HPDE6-E6E7 (cell line): ENCODE data around the gene UQCC3.
A peak's percentile ranks its signal among the peaks of the same experiment; 100 is the strongest.
"Not testable (repeated sequence)": the region's sequence is repeated elsewhere in the genome, so short reads cannot be mapped to it uniquely, and the experiment has no call there.

Experiments
- DNase-seq: peaks from one replicate; pipeline ENCODE4 v3.0.0; 2011; ENCODE audit warnings: missing footprints; ENCODE audit errors: extremely low spot score

Gene UQCC3, protein sequence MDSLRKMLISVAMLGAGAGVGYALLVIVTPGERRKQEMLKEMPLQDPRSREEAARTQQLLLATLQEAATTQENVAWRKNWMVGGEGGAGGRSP

DNA sequence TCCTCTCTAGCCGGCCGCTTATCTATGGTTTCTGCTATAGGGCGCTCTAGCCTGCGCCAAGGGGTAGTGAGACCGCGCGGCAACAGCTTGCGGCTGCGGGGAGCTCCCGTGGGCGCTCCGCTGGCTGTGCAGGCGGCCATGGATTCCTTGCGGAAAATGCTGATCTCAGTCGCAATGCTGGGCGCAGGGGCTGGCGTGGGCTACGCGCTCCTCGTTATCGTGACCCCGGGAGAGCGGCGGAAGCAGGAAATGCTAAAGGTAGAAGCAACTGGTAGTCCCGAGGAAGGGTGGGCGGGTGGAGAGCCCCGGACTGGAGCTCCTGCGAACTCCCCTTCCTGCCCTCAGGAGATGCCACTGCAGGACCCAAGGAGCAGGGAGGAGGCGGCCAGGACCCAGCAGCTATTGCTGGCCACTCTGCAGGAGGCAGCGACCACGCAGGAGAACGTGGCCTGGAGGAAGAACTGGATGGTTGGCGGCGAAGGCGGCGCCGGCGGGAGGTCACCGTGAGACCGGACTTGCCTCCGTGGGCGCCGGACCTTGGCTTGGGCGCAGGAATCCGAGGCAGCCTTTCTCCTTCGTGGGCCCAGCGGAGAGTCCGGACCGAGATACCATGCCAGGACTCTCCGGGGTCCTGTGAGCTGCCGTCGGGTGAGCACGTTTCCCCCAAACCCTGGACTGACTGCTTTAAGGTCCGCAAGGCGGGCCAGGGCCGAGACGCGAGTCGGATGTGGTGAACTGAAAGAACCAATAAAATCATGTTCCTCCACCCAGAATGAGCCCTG lies at the start of gene UQCC3, which contains the start of gene LBHD1:
Gene UQCC3, plus strand, starts transcription at position 66 of the 782 bp plus-strand sequence. Its CDS starts 73 bp downstream, at position 139.
Gene LBHD1, minus strand, starts transcription at position 660 of the 782 bp plus-strand sequence. CDS start 2,236 bp downstream, outside the sequence.
- peak; percentile 71 for DNase-seq

DNA sequence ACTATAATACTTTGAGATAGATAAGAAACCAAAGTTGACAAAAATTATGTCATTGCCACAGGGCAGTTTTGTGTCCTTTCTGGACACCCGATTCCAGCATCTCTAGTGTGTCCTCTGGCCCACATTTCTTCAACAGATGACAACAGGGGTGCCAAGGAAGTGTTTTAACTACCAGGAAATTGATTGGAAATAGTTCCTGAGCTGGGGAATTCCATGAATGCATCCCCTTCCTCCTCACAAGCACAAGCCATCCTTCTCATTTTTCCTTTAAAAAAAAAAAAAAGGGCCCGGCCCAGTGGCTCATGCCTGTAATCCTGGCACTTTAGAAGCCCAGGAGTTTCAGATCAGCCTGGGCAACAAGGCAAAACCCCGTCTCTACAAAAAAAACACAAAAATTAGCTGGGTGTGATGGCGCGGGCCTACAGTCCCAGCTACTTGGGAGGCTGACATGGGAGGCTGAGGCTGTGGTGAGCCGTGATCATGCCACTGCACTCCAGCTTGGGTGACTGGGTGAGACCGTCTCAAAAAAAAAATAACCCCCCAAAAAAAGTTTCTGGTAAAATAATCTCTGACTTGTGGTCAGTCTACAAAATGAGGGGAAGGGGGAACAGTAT lies 48.9 kb upstream of the UQCC3 start:
- no peak for DNase-seq

DNA sequence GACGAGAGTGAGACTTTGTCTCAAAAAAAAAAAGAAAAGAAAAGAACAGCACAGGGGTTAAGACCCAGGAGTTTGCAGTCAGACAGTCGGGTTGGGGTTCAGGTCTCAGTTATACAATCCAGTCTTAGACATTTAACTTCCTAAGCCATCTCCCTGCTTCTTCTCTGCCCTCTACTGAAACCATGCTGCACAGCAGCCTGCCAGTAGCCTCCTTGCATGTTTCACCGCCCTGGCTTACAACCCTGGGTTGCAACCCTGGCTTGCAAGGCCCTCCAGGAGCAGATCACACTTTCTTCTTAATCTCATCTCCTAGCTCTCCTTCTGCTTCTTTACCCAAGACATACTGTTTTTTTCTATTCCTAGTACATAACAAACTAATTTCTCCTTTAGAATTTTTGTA lies 43.8 kb upstream of the UQCC3 start:
- DNase-seq = no peak

DNA sequence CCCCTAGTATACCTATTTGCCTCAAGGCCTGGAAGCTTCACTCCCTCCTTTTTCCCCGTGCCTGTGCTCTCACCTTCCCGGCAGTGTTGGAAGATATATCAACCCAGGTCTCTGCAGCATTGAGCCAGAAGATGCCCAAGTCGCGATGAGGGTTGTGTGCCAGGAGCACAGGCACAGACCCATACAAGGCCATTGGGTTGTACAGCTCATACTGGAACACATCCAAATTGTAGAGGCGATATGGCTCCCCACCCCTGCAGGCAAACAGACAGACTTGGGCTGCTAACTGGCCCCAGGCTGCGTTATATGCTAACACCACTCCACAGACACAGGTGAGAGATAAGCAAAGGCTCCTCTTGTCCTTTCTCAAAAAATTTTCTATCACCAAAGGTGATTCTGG lies 39.0 kb upstream of the UQCC3 start:
- no peak for DNase-seq

DNA sequence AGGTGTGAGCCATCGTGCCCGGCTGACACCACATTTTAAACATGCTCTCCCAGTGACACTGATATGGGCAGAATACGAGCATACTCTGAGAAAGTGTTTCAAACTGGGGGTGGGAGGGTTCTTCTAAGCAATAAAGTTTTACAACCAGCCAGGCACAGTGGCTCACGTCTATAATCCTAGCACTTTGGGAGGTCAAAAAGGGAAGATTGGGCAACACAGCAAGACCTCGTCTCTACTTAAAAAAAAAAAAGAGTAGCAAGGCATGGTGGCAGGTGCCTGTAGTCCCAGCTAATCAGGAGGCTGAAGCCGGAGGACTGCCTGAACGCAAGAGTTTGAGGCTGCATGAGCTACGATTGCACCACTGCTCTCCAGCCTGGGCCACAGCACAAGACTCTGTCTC lies 27.3 kb upstream of the UQCC3 start:
- no peak for DNase-seq

DNA sequence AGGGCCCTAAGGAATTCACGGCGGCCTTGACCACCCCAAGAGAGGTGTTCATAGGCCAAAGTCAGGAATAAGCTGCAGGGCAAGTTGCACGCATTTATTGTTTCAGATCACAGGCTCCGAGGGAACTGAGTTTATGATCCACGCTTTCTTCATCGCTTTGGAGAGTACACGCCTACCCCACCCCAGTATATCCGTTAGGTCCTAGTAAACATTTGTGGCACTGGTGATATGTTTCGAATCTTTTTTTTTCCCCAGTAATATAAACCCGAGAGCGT lies 25.9 kb upstream of the UQCC3 start:
- DNase-seq = no peak

DNA sequence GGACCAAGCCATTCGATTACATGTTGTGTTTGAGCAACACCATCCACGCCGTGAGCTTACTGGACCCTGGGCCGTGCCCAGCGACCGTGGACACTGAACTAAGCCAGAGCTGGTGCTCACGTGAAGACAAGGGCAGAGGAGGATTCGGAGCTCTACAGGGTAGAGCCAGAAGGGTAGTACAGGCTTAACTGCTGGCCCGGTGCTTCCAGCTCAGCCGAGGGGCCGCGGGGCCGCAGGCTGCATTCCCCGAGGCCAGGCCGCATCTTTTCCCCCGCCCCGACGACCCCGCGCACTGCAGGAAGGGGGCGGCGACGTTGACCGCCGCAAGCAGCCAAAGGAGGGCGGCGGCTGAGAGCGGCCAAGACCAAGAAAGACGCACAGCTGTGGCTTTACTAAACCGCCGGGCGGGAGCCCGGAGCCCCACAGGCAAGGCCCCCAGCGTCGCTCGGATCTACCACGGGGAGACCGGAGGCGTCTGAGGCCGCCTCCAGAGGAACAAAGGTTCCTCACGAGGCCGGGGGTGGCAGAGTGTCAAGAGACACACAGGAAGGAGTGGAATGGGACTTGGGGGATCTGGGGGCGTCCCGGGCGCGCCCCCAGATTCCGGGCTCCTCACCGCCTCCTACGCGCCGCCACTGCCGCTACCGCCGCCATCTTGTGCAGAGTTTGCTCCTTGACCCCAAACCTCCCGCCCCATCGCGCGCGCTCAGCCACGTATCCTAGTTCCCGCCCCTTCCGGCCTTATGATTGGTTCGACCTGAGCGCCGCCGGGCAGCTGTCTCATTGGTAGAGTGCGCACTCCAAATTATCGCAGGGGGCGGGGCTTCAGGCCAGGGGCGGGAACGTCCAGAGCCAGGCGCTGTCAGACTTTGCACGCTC lies 25.3 kb upstream of the UQCC3 start, which contains the start of gene GANAB:
Gene GANAB, minus strand, starts transcription at position 668 of the 879 bp plus-strand sequence. Its CDS starts 14 bp downstream, at position 654.
- DNase-seq = peak; percentile 100

DNA sequence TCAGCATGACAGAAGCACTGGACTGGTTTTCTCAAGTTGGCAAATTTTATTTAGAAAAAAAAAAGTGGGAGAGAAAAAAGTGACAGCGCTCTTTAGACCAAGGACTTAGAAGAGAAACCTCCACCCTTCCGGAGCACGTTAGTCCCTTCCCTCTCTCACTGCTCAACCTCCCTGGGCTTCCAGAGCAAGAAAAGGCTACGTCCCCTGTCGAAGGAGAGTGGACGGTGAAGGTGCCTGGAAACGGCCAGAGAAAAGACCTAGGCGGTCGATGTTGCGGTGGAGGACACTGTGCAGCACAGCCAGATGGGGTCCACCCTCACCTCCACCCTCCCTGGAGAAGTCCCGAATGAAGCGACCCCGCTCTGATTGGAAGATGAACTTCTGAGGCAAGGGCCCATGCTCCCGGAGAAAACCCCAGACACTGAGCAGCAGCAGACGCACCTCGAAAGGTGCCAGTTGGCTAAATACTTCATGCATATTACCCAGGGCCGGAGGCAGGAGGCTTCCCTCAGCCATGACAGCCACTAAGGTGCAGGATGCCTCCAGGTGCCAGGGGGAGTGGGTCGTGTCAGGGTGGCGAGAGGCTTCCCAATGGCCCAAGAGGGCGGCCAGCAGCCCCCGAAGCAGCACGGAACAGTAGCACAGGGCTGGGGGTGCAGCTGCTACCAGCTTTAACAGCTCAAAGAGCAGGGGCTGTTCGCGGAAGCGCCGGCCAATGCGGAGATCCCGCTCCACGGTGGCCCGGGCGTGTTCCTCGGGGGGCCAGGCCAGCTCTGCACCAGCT lies 24.5 kb upstream of the UQCC3 start:
- no peak for DNase-seq

DNA sequence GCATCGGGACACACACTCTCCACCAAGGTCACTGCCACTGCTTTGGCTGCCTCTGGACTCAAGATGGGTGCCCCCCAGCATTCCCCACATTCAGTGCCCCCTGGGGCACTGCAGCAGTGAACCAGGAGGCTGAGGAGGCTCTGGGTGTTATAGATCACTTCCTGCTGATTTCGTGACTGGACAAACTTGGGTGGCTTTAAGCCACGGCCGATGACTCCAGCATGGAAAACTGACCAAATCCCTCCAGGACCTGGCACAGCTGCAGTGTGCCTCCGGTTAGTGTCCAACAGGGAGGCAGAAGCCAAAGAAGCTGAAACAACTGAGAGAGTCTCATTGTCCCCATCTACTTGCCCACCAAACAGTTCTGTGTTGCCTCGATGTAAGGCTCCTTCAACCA lies 23.9 kb upstream of the UQCC3 start:
- DNase-seq = no peak

DNA sequence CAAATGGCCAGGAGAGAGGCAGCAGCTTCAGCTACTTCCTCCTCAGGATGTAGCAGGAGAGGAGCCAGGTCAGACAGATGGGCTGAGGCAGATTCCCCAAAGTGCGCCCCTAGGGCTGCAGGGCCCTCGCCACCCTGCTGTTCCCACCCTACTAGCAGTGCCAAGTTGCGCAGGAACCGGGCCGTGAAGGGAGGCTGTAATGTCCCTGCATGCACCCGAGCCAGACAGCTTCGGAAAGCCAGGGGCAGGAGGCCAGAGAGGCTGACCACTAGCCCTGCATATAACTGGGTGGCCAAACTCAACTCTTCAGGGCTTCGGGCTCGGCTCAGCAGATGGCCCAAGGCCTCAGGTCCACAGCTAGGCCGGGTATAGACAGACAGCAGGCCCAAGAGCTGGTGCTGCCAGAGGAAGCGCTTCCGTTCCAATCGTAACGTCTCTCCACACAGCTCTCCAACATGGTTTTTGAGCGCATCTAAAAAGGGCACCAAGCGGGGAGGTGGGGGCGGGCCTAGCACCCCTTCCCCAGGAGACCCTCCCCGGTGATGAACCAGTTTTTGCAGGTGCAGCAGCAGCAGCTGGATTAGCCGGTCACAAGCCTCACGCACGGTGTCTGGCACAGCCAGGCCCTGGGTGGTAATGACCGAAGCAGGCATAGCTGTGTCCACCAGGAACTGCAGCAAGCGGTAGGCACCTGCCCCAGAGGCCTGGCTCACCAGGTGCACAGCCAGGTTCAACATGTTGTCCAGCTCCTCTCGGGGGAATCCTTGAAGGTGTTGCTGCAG lies 23.1 kb upstream of the UQCC3 start:
- no peak for DNase-seq

DNA sequence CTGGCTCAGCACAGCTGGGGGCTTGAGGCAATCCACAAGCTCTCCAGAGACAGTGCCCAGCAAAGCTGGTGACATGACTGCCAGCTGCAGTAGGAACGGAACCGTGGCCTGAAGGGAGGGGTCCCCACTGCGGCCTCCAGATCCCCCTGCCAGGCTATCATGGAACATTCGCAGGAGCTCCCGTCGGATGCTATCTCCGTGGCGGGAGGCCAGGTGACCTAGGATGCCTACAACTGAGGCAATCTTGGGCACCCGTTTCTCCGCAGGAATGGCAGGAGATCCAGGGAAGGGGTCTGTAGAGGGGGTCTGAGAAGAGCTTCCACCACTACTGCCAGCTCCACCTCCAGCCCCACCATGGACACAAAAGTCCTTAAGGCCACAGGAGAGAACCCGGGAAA lies 22.5 kb upstream of the UQCC3 start:
- DNase-seq = no peak

DNA sequence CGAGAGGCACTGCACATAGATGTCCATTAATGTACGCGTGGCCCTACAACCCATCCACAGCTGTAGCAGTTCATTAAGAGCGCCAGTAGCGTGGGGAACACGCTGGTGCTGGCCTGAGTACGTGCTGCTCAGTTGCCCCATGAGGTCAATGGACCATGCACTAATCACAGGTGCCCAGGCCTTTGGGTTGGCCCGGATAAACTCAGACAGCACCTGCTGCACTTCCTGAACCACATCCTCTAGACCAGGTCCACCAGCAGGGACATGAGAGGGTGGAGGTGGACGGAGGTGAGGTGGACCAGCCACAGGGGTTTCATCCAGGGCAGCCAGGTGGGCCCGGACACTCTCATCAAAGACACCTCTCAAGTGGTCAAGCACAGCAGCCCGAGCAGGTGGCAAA lies 22.0 kb upstream of the UQCC3 start:
- DNase-seq = no peak

DNA sequence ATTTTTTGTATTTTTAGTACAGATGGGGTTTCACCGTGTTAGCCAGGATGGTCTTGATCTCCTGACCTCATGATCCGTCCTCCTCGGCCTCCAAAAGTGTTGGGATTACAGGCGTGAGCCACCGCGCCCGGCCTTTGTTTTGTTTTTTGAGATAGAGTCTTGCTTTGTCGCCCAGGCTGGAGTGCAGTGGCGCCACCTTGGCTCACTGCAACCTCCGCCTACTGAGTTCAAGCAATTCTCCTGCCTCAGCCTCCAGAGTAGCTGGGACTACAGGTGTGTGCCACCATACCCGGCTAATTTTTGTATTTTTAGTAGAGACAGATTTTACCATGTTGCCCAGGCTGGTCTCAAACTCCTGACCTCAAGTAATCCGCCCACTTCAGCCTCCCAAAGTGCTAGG lies 21.2 kb upstream of the UQCC3 start:
- DNase-seq = not testable (repeated sequence)

DNA sequence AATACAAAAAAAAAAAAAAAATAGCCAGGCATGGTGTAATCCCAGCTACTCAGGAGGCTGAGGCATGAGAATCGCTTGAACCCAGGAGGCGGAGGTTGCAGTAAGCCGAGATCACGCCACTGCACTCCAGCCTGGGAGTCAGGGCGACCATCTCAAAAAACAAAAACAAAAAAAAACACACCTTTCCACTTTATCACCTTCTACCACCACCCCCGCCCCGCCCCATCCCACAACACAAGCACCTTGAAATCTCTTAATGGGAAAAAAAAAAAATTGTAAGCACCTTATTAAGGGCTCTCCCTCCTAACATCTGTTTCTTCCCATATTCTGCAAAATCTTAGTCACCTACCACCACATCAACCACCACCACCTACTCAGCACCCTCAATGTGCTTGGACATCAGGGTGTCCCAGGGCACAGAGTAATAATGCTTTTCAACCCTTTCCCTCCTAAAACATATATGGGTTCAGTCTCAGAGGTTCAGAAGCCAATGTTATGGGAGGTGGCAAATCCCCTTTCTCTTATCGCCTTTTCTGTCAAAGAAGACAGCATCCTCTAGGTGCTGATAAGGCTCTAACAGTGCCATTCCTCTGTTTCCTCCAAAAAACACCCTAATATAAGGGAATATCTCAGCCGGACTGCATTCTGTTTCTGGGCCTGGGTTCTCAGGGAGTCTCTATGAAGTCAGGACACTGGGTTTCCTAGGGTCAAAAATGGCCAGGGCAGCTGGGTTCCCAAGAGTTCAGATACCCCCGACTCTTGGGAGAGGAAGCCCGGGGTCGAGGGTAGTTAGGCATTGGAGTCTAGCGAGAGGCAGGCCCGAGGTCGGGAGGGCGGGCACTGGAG lies 19.1 kb upstream of the UQCC3 start:
- DNase-seq = no peak

DNA sequence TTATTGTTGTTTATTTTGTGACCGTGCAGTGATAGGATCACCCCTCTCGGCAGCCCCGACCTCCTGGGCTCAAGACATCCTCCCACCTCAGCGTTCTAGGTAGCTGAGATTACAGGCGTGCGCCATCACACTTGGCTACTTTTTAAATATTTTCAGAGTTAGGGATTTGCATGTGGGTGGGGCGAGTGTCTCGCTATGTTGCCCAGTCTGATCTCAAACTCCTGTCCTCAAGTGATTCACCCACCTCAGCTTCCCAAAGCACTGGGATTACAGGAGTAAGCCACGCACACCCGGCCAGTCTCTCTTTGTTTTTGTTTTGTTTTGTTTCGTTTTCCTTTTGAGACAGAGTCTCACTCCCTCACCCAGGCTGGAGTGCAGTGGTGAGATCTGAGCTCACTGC lies 17.2 kb upstream of the UQCC3 start:
- no peak for DNase-seq

DNA sequence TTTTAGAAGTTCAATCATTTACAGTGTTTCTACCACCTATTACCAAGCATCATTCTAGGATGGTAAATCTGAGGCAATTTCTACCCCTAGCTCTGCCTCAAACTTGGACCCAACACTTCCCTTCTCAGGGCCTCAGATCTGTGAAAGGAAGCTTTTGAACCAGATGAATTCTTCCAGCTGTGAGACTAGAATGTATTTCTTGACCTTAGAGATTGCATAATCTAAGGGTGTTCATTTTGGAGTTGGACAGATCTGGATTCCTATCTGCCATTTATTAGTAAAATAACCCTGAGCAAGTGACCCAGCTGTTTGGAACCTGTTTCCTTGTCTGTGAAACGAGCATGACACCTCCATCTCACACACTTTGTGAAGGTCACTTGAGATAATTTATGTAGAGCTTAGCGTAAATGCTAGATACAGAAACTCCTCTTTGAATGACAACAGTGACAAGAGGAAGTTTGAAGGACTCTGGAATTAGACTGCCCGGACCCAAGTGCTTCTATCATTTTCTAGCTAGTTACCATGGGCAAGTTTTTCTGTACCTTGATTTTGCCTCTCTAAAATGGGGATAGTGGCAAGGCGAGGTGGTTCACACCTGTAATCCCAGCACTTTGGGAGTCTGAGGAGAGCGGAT lies 14.6 kb upstream of the UQCC3 start:
- DNase-seq = no peak

DNA sequence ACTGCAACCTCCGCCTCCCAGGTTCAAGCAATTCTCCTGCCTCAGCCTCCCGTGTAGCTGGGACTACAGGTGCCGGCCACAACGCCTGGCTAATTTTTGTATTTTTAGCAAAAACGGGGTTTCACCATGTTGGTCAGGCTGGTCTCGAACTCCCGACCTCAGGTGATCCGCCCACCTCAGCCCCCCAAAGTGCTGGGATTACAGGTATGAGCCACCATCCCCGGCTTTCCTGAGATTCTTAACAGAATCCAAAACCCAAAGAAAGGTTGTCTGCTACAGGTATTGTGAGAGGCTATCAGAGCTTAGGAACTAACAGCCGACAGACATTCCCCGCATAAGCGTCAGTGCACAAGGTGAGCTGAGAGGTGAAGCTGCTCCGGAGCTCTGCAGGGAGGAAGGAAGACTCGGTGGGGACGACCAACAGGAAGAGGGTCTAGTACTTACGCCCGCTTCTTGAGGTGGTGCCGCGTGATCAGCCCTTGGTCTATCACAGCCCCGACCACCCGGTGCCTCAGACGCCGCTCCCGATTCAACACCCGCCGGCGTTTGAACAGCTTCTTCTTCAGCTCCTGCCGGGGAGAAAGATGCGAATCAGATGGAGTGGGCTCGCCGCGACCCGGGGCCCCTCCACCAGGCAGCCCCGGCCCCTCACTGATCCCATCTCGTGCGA lies 6.9 kb upstream of the UQCC3 start:
- DNase-seq = peak; percentile 55

DNA sequence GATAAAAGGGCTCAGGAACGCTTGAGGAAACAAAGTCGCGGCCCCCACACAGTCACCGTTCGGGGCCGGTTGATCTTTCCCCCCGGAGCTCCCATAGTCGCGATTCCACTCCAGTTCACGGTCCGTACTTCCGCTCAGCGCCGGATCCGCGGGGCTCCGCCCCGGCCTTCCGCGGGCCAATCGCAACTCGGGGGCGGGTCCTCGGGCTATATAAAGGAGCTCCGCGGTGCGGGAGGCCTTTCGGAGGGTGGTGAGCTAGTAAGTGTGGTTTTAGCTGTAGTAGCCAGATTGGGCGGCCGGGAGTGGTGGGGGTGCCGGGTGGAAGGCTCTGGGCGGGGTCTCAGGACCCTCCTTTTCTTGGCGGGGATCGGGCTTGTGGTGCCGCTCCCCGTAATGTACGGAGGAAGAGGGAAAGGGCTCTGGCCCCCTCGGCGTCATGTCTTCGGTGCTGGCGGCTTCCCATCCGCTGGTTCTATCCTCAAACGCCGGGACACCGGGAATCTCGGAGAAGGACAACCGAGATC lies 6.3 kb upstream of the UQCC3 start, which contains the start of the genes C11orf98 and CSKMT:
Gene C11orf98, minus strand, starts transcription at position 136 of the 524 bp plus-strand sequence. Its CDS starts 41 bp downstream, at position 95.
Gene CSKMT, plus strand, starts transcription at position 238 of the 524 bp plus-strand sequence. CDS start 568 bp downstream, outside the sequence.
- DNase-seq = peak; percentile 93
